Measurements from ENCODE around the gene DPH5.

- TF ChIP-seq POLR2A (IDR thresholded peaks at IDR 0.05; ENCODE audit: low read length) (no peak), GATA1 (IDR thresholded peaks at IDR 0.05; ENCODE audit: low read depth, low read length) (no peak)
Measured at GRCh38 chr1:101004670-101005069, 20.9 kb downstream of the DPH5 start.
